ENCODE results near the gene VRK2. TPM values are rescaled to one million over a fixed set of nuclear protein-coding genes. Genes with fewer than 3 reads are reported as not detected.
"Not testable (repeated sequence)": the region's sequence is repeated elsewhere in the genome, so short reads cannot be mapped to it uniquely, and the experiment has no call there.

VRK2 gene
- total RNA-seq, 1 experiment from 2014 or later, result 39.6 TPM

GRCh38 chr2:58158481-58158880, 111.9 kb downstream of the VRK2 start:
- DNase-seq (ENCODE audit: low read depth, low spot score) (no peak), ATAC-seq (no peak)
- TF ChIP-seq SIN3A (IDR thresholded peaks at IDR 0.05; ENCODE audit: borderline replicate concordance, insufficient read depth, low read depth, low read length) (no peak), CTCF (IDR thresholded peaks at IDR 0.05) (no peak), REST (IDR thresholded peaks at IDR 0.05; ENCODE audit: insufficient read depth in 1 of 2, low read depth in 2 of 2, low read length in 1 of 2) (no peak), POLR2AphosphoS5 (IDR thresholded peaks at IDR 0.05; ENCODE audit: low read depth, low read length) (no peak), TCF7L2 (IDR thresholded peaks at IDR 0.05; ENCODE audit: low read depth, low read length) (no peak)
- Histone ChIP-seq H3K4me1 (ENCODE audit: control insufficient read depth, insufficient read depth, low read length) (no peaks in the 10 kb centered on the region; the same call in 1 of the 2 replicates), H3K36me3 (ENCODE audit: control insufficient read depth, insufficient read depth, low read length) (peaks cover 30% of the 10 kb centered on the region), H3K4me3 (ENCODE audit: low read depth in 2 of 2, low read length in 2 of 2) (no peak overlapping the region), H3K27ac (ENCODE audit: low read length) (no peak overlapping the region), H3K9me3 (ENCODE audit: control insufficient read depth, insufficient read depth, low read depth, low read length) (no peaks in the 10 kb centered on the region), H3K27me3 (ENCODE audit: control insufficient read depth, insufficient read depth, low read length) (no peaks in the 10 kb centered on the region)
- in situ Hi-C loops (cut with HindIII; ENCODE audit: low pct_unique_long_range_greater_than_20kb, low sequenced_read_pairs), result no loop called here
- intact Hi-C loops (cut with micrococcal nuclease; ENCODE audit: unreplicated experiment), result no loop called here
- BruUV-seq (replicated peaks), result no TSS peak
- ChIA-PET CTCF (no interaction called here), POLR2A (no interaction called here)

- TF ChIP-seq TCF7L2 (IDR thresholded peaks at IDR 0.05; ENCODE audit: low read depth, low read length) (no peak), REST (IDR thresholded peaks at IDR 0.05; ENCODE audit: insufficient read depth in 1 of 2, low read depth in 2 of 2, low read length in 1 of 2) (no peak), POLR2AphosphoS5 (IDR thresholded peaks at IDR 0.05; ENCODE audit: low read depth, low read length) (no peak), SIN3A (IDR thresholded peaks at IDR 0.05; ENCODE audit: borderline replicate concordance, insufficient read depth, low read depth, low read length) (no peak), CTCF (IDR thresholded peaks at IDR 0.05) (no peak)
- Histone ChIP-seq H3K9me3 (ENCODE audit: control insufficient read depth, insufficient read depth, low read depth, low read length) (no peaks in the 10 kb centered on the region), H3K4me3 (ENCODE audit: low read depth in 2 of 2, low read length in 2 of 2) (no peak overlapping the region), H3K36me3 (ENCODE audit: control insufficient read depth, insufficient read depth, low read length) (peaks cover 29% of the 10 kb centered on the region), H3K27ac (ENCODE audit: low read length) (no peak overlapping the region), H3K4me1 (ENCODE audit: control insufficient read depth, insufficient read depth, low read length) (no peaks in the 10 kb centered on the region), H3K27me3 (ENCODE audit: control insufficient read depth, insufficient read depth, low read length) (no peaks in the 10 kb centered on the region)
- DNase-seq (ENCODE audit: low read depth, low spot score), result no peak
- intact Hi-C loops (cut with micrococcal nuclease; ENCODE audit: unreplicated experiment) (no loop called here), in situ Hi-C loops (cut with HindIII; ENCODE audit: low pct_unique_long_range_greater_than_20kb, low sequenced_read_pairs) (no loop called here)
- ATAC-seq, result no peak
- POLR2A ChIA-PET, result no interaction called here
- BruUV-seq (replicated peaks), result no TSS peak
- CTCF ChIA-PET, result no interaction called here
Measured at GRCh38 chr2:58163913-58164312, 117.3 kb downstream of the VRK2 start.

- in situ Hi-C loops (cut with HindIII; ENCODE audit: low pct_unique_long_range_greater_than_20kb, low sequenced_read_pairs); BruUV-seq (replicated peaks): not testable (repeated sequence)
Measured at GRCh38 chr2:58168130-58168529, 121.5 kb downstream of the VRK2 start.

GRCh38 chr2:58169845-58170244, 123.2 kb downstream of the VRK2 start:
- H3K27ac ChIP-seq (ENCODE audit: low read length), result not testable (repeated sequence)

More at GRCh38 chr2:58168130-58168529, 121.5 kb downstream of the VRK2 start:
- POLR2A ChIA-PET; intact Hi-C loops (cut with micrococcal nuclease; ENCODE audit: unreplicated experiment); H3K27me3 ChIP-seq (ENCODE audit: control insufficient read depth, insufficient read depth, low read length); H3K27ac ChIP-seq (ENCODE audit: low read length); H3K36me3 ChIP-seq (ENCODE audit: control insufficient read depth, insufficient read depth, low read length); ATAC-seq; H3K4me3 ChIP-seq (ENCODE audit: low read depth in 2 of 2, low read length in 2 of 2); H3K4me1 ChIP-seq (ENCODE audit: control insufficient read depth, insufficient read depth, low read length); CTCF ChIA-PET; DNase-seq (ENCODE audit: low read depth, low spot score); H3K9me3 ChIP-seq (ENCODE audit: control insufficient read depth, insufficient read depth, low read depth, low read length): not testable (repeated sequence)

More at GRCh38 chr2:58169845-58170244, 123.2 kb downstream of the VRK2 start:
- BruUV-seq (replicated peaks); H3K9me3 ChIP-seq (ENCODE audit: control insufficient read depth, insufficient read depth, low read depth, low read length); DNase-seq (ENCODE audit: low read depth, low spot score); H3K27me3 ChIP-seq (ENCODE audit: control insufficient read depth, insufficient read depth, low read length); in situ Hi-C loops (cut with HindIII; ENCODE audit: low pct_unique_long_range_greater_than_20kb, low sequenced_read_pairs); ATAC-seq; H3K36me3 ChIP-seq (ENCODE audit: control insufficient read depth, insufficient read depth, low read length); POLR2A ChIA-PET; intact Hi-C loops (cut with micrococcal nuclease; ENCODE audit: unreplicated experiment); H3K4me3 ChIP-seq (ENCODE audit: low read depth in 2 of 2, low read length in 2 of 2); CTCF ChIA-PET; H3K4me1 ChIP-seq (ENCODE audit: control insufficient read depth, insufficient read depth, low read length): not testable (repeated sequence)
